Fibroblast of skin of left biceps (primary cell): ENCODE measurements around the gene LGR5.

Source experiments
- DNase-seq, 2 experiments: peaks; one replicate each; pipeline ENCODE4 v3.0.0-alpha.2; 2013; ENCODE audit warnings: low read depth in 2 of 2

The LGR5 gene, protein sequence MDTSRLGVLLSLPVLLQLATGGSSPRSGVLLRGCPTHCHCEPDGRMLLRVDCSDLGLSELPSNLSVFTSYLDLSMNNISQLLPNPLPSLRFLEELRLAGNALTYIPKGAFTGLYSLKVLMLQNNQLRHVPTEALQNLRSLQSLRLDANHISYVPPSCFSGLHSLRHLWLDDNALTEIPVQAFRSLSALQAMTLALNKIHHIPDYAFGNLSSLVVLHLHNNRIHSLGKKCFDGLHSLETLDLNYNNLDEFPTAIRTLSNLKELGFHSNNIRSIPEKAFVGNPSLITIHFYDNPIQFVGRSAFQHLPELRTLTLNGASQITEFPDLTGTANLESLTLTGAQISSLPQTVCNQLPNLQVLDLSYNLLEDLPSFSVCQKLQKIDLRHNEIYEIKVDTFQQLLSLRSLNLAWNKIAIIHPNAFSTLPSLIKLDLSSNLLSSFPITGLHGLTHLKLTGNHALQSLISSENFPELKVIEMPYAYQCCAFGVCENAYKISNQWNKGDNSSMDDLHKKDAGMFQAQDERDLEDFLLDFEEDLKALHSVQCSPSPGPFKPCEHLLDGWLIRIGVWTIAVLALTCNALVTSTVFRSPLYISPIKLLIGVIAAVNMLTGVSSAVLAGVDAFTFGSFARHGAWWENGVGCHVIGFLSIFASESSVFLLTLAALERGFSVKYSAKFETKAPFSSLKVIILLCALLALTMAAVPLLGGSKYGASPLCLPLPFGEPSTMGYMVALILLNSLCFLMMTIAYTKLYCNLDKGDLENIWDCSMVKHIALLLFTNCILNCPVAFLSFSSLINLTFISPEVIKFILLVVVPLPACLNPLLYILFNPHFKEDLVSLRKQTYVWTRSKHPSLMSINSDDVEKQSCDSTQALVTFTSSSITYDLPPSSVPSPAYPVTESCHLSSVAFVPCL

DNA sequence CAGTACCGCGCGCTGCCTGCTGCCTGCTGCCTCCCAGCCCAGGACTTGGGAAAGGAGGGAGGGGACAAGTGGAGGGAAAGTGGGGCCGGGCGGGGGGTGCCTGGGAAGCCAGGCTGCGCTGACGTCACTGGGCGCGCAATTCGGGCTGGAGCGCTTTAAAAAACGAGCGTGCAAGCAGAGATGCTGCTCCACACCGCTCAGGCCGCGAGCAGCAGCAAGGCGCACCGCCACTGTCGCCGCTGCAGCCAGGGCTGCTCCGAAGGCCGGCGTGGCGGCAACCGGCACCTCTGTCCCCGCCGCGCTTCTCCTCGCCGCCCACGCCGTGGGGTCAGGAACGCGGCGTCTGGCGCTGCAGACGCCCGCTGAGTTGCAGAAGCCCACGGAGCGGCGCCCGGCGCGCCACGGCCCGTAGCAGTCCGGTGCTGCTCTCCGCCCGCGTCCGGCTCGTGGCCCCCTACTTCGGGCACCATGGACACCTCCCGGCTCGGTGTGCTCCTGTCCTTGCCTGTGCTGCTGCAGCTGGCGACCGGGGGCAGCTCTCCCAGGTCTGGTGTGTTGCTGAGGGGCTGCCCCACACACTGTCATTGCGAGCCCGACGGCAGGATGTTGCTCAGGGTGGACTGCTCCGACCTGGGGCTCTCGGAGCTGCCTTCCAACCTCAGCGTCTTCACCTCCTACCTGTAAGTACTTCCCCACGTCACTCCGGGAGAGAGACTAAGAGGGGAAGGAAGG is at the start of gene LGR5:
Gene LGR5 (plus strand): TSS at position 186 of the 732 bp plus-strand sequence. CDS start 283 bp downstream, at position 469.
- no peak for DNase-seq

- DNase-seq: peak; percentile 39 to 44
Observed at GRCh38 chr12:71392521-71393145, 47.0 kb upstream of the LGR5 start.

GRCh38 chr12:71393625-71394024 is 46.0 kb upstream of the LGR5 start:
- no peak for DNase-seq

GRCh38 chr12:71397433-71397954 is 42.1 kb upstream of the LGR5 start:
- peak; percentile 70 to 84 for DNase-seq

DNA sequence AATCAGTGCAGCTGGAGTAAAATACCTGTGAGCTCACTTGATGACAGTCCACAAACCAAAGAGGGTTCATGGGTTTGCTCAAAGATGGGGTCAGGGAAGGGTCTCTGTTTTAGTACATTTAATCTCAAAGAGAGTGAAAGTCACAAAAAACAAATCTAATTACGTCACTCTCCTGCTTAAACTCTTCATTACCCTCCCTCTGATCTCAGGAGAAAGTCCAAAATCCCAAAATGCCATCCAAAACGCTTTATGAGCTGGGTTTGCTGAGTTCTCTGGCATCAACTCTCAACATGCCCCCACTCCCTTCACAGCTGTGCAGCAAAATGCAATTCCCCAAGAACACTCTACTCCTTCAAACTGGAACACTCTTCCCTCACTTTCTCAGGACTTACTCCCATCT is 40.4 kb upstream of the LGR5 start:
- DNase-seq: no peak

GRCh38 chr12:71400481-71400880 is 39.1 kb upstream of the LGR5 start:
- no peak for DNase-seq

- DNase-seq: no peak
Observed at GRCh38 chr12:71405884-71406283, 33.7 kb upstream of the LGR5 start.

GRCh38 chr12:71407732-71408131 is 31.9 kb upstream of the LGR5 start:
- DNase-seq: no peak

DNA sequence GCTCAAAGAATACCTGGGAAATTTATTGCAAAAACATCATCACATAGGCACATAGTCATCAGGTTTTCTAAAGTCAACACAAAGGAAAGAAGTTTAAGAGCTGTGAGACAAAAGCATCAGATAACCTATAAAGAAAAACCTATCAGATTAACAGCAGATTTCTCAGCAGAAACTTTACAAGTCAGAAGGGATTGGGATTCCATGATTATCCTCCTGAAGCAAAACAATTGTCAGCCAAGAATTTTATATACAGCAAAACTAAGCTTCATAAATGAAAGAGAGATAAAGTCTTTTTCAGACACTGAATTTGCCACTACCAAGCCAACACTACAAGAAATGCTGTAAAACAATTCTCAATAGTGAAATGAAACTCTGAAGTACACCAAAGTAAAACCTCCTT is 28.8 kb upstream of the LGR5 start:
- DNase-seq: no peak

DNA sequence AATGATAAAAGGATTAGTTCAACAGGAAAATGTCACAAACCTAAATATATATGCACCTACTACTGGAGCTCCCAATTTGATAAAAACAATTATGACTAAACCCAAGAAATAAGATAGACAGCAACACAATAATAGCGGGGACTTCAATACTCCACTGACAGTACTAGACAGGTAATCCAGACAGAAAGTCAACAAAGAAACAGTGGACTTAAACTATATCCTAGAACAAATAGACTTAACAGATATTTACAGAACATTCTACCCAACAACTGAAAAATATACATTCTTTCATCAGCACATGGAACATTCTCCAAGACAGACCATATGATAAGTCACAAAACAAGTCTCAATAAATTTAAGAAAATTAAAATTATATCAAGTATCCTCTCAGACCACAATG is 28.0 kb upstream of the LGR5 start:
- DNase-seq: no peak

- peak in 1 of 2 experiments; percentile 14 for DNase-seq
Observed at GRCh38 chr12:71415336-71416231, 24.0 kb upstream of the LGR5 start.

- DNase-seq: no peak
Observed at GRCh38 chr12:71417181-71417580, 22.4 kb upstream of the LGR5 start.

GRCh38 chr12:71420775-71421406 is 18.7 kb upstream of the LGR5 start:
- DNase-seq: no peak

- DNase-seq: no peak
Observed at GRCh38 chr12:71425568-71426299, 13.9 kb upstream of the LGR5 start.

DNA sequence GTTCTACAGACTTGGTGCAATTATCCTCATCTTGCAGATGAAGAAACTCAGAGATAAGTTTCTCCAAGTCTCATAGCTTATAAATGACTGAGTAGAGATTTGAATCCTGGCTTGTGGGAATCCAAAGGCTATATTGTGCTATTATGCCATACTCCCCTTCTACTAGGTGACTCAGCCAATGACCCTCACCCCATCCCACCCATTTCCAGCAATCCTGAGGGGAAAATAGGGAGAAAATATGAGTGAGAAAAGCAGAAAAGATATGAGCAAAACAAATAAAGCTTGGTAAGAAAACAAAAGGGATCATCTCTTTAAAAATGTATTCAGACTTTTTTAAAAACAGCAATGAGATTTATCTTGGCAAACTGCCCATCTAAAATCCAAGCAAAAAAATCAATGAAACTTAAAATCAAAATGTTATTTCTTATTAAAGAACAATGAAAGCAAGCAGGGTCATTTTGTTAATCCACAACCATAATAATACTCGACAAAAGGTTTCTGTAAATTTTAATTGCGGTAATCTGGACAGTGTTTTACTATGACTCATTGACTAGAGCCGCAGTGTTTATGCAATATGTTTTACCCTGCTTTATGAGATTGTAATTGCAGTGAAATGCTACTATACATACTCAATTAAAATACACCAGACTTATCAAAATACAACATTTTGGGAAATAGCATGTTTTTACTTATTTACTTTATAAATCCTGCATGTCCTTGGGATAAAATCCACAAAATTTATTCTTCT is 13.1 kb upstream of the LGR5 start:
- no peak for DNase-seq

DNA sequence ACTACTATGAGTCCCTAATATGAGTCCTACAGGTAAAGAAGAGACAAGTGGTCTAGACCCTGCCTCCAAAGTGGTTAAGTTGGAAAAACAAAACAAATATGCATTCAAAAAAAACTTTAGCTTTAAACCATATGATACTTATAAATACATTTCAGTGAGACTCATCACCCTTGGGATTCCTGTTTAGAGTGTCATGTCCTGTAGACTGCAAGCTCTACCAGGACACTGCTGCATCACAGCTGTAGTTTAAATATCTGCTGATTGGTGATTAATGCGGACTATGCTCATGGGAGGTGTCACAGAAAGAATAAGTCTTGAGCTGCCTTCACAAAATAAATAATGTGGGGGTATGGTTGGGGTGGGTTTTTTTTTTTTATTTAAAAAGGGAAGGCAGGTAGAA is 8.8 kb upstream of the LGR5 start:
- no peak for DNase-seq

DNA sequence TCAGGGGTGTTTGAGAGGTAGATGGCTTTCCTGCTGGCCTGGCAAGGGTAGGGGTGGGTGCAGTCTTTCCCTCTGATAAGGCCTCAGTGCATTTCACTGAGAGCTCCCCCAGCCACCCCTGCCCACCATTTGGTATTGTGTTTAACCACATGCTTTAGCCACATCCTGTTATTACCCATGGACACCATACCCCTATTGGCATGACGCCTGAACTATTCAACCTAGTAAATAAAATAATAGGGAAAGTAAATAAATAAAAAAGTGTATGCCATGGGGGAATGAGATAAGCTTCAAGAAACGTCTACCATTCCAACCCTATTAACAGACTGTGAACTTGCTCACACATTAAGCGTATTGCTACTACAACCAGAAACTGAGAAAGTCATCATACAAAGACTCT is 7.6 kb upstream of the LGR5 start:
- no peak for DNase-seq

GRCh38 chr12:71432936-71433335 is 6.7 kb upstream of the LGR5 start:
- DNase-seq: no peak
